ENCODE results near the gene LAMA3.

The LAMA3 gene

GRCh38 chr18:23982155-23983079 is 293.2 kb downstream of the LAMA3 start:
- DNase-seq: no peak

GRCh38 chr18:23983112-23983511 is 293.9 kb downstream of the LAMA3 start:
- DNase-seq: no peak

- no peak for DNase-seq
Measured at GRCh38 chr18:23986600-23987359, 297.5 kb downstream of the LAMA3 start.

- DNase-seq: no peak
Measured at GRCh38 chr18:23990474-23991410, 301.5 kb downstream of the LAMA3 start.

GRCh38 chr18:23992089-23992940 is 303.1 kb downstream of the LAMA3 start:
- DNase-seq: peak; percentile 65 to 76

GRCh38 chr18:23992941-23993280 is 303.7 kb downstream of the LAMA3 start:
- no peak for DNase-seq

GRCh38 chr18:23994361-23994902 is 305.2 kb downstream of the LAMA3 start:
- DNase-seq: peak; percentile 17 to 44

- DNase-seq: no peak
Measured at GRCh38 chr18:23995180-23995579, 305.9 kb downstream of the LAMA3 start.

- DNase-seq: no peak
Measured at GRCh38 chr18:23998018-23998417, 308.8 kb downstream of the LAMA3 start.

GRCh38 chr18:23998820-23999219 is 309.6 kb downstream of the LAMA3 start:
- DNase-seq: no peak

- peak in 1 of 2 donors; percentile 34 for DNase-seq
Measured at GRCh38 chr18:24000613-24001490, 311.6 kb downstream of the LAMA3 start.

GRCh38 chr18:24002479-24002878 is 313.2 kb downstream of the LAMA3 start:
- DNase-seq: no peak

GRCh38 chr18:24003288-24003687 is 314.0 kb downstream of the LAMA3 start:
- no peak for DNase-seq

- DNase-seq: no peak
Measured at GRCh38 chr18:24003903-24004640, 314.8 kb downstream of the LAMA3 start.
